Measurements from ENCODE around the gene PGM2L1.

- TF ChIP-seq CTCF (IDR thresholded peaks at IDR 0.05), result no peak
- peak; percentile 50 to 74 (median 72) for TF ChIP-seq POLR2AphosphoS5 (IDR thresholded peaks at IDR 0.05)
Measured at GRCh38 chr11:74398244-74399159, at the start of gene PGM2L1.
